Neural progenitor cell (in vitro differentiated cells): Measurements from ENCODE around the gene TRAF1. TPM values are rescaled to one million over a fixed set of nuclear protein-coding genes. Genes with fewer than 3 reads are reported as not detected.

Experiments used
- DNase-seq: peaks from one replicate; pipeline ENCODE4 v3.0.0-alpha.2; 2016; ENCODE audit warnings: low spot score
- H2AFZ ChIP-seq: fragments of 200-600 bp; sonication (generic); replicated peaks from 2 replicates; pipeline ENCODE4 v1.6.1; 2016; ENCODE audit warnings: antibody characterized with exemption
- H3F3A ChIP-seq: fragments of 200-600 bp; sonication (generic); 2 replicates; pipeline ENCODE4 v1.6.1; 2016; ENCODE audit warnings: antibody characterized with exemption, low read depth
- H3K27ac ChIP-seq: fragments of 200-600 bp; sonication (generic); 2 replicates; pipeline ENCODE4 v1.5.1; 2016; ENCODE audit warnings: mild to moderate bottlenecking
- H3K27me3 ChIP-seq: fragments of 200-600 bp; sonication (generic); 2 replicates; pipeline ENCODE4 v1.6.1; 2016; ENCODE audit warnings: mild to moderate bottlenecking, moderate library complexity
- H3K36me3 ChIP-seq: fragments of 200-600 bp; sonication (generic); 2 replicates; pipeline ENCODE4 v1.5.1; 2016
- H3K4me1 ChIP-seq: fragments of 200-600 bp; sonication (generic); 2 replicates; pipeline ENCODE4 v1.6.1; 2016; ENCODE audit warnings: mixed run types
- H3K4me2 ChIP-seq: fragments of 200-600 bp; sonication (generic); 2 replicates; pipeline ENCODE4 v1.6.1; 2016
- H3K4me3 ChIP-seq: fragments of 200-600 bp; sonication (generic); 2 replicates; pipeline ENCODE4 v1.5.1; 2016
- H3K79me2 ChIP-seq: fragments of 200-600 bp; sonication (generic); 2 replicates; pipeline ENCODE4 v1.6.1; 2016; ENCODE audit warnings: low read depth
- H3K9ac ChIP-seq: fragments of 200-600 bp; sonication (generic); 2 replicates; pipeline ENCODE4 v1.6.1; 2016
- H3K9me3 ChIP-seq: fragments of 200-600 bp; sonication (generic); 2 replicates; pipeline ENCODE4 v1.5.1; 2016; ENCODE audit warnings: low read depth
- H4K20me1 ChIP-seq: fragments of 200-600 bp; sonication (generic); 2 replicates; pipeline ENCODE4 v1.6.1; 2016; ENCODE audit warnings: low read depth
- H3K27ac Mint-ChIP-seq: 3 replicates; pipeline ENCODE4 v1.8.0; 2021; ENCODE audit warnings: mixed read lengths
- H3K27me3 Mint-ChIP-seq: 2 replicates; pipeline ENCODE4 v1.8.0; 2022; ENCODE audit warnings: low read depth, mild to moderate bottlenecking, inconsistent platforms, moderate library complexity, mixed read lengths; ENCODE audit not compliant: insufficient read depth
- H3K36me3 Mint-ChIP-seq: 3 replicates; pipeline ENCODE4 v1.8.0; 2021; ENCODE audit warnings: mixed read lengths
- H3K4me1 Mint-ChIP-seq: 3 replicates; pipeline ENCODE4 v1.8.0; 2021; ENCODE audit warnings: mixed read lengths
- H3K4me3 Mint-ChIP-seq: 3 replicates; pipeline ENCODE4 v1.8.0; 2021; ENCODE audit warnings: mild to moderate bottlenecking, moderate library complexity, mixed read lengths
- H3K9me3 Mint-ChIP-seq: 3 replicates; pipeline ENCODE4 v1.8.0; 2020; ENCODE audit warnings: mixed read lengths
- CTCF ChIP-seq: fragments of 200-600 bp; sonication (generic); IDR thresholded peaks from 2 replicates; pipeline ENCODE4 v1.5.1; 2017; ENCODE audit warnings: antibody characterized with exemption, mild to moderate bottlenecking
- EZH2 ChIP-seq: fragments of 200-600 bp; sonication (generic); IDR thresholded peaks from 2 replicates; pipeline ENCODE4 v1.6.1; 2017; ENCODE audit warnings: antibody characterized with exemption, mild to moderate bottlenecking, moderate library complexity
- EZH2phosphoT487 ChIP-seq: fragments of 200-600 bp; sonication (generic); IDR thresholded peaks from 2 replicates; pipeline ENCODE4 v1.6.1; 2017; ENCODE audit warnings: antibody characterized with exemption
- total RNA-seq: library from RNA; depleted of rRNA; stranded (reverse); fragments of >200 nt; gene quantifications from 2 replicates; pipeline ENCODE4 v1.2.3, GENCODE V29; 2015; ENCODE audit warnings: low replicate concordance

The TRAF1 gene
- total RNA-seq, 1 donor from 2014 or later: 3.2 TPM

DNA sequence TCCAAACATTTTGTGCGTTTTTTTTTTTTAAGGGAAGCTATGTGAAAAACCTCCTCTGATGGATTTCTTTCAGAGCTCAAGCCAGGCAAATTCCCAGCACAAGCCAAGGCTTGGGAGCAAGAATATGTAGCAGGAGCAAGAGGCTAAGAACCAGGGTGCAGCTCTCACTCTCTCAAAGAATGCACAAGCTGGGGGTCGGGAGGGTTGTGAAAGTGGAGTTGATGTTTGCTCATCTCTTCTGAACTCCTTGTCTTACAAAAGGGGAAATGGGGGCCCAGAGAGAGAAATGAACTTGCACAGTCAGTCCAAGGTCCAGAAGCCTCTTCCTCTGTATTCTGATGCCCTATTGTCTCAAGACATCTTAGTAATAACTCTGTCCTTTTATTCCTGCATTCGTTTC lies 7.7 kb upstream of the TRAF1 start:
- H3K27me3 Mint-ChIP-seq: peaks cover 7% of the 10 kb centered on the region
- no peak overlapping the region for H2AFZ ChIP-seq
- no peak for DNase-seq
- no peak overlapping the region for H3K4me2 ChIP-seq
- H3K27me3 ChIP-seq: no peaks in the 10 kb centered on the region
- H3K27ac ChIP-seq: no peak overlapping the region
- no peaks in the 10 kb centered on the region for H3K36me3 ChIP-seq
- no peaks in the 10 kb centered on the region for H3K9me3 Mint-ChIP-seq
- no peak overlapping the region for H3K4me3 ChIP-seq
- no peak overlapping the region for H3K9ac ChIP-seq
- peaks cover 6% of the 10 kb centered on the region for H3F3A ChIP-seq
- peaks cover 2% of the 10 kb centered on the region for H3K4me1 ChIP-seq
- peaks cover 17% of the 10 kb centered on the region for H3K4me1 Mint-ChIP-seq
- no peaks in the 10 kb centered on the region for H4K20me1 ChIP-seq
- no peaks in the 10 kb centered on the region for H3K9me3 ChIP-seq
- TF ChIP-seq EZH2phosphoT487 (no peak), CTCF (no peak), EZH2 (no peak)
- H3K36me3 Mint-ChIP-seq: no peaks in the 10 kb centered on the region
- H3K4me3 Mint-ChIP-seq: no peak overlapping the region
- no peaks in the 10 kb centered on the region for H3K79me2 ChIP-seq
- H3K27ac Mint-ChIP-seq: no peak overlapping the region

- no peaks in the 10 kb centered on the region for H3K36me3 Mint-ChIP-seq
- H3K27me3 Mint-ChIP-seq: peaks cover 7% of the 10 kb centered on the region
- Histone ChIP-seq H3K9ac (no peak overlapping the region), H3K4me2 (no peak overlapping the region), H3F3A (peaks cover 9% of the 10 kb centered on the region), H3K27me3 (peaks cover 1% of the 10 kb centered on the region), H3K4me1 (peaks cover 4% of the 10 kb centered on the region), H3K9me3 (no peaks in the 10 kb centered on the region), H3K79me2 (no peaks in the 10 kb centered on the region), H4K20me1 (no peaks in the 10 kb centered on the region), H3K36me3 (no peaks in the 10 kb centered on the region), H2AFZ (no peak overlapping the region), H3K4me3 (no peak overlapping the region), H3K27ac (no peak overlapping the region)
- H3K4me3 Mint-ChIP-seq: no peak overlapping the region
- H3K4me1 Mint-ChIP-seq: peaks cover 16% of the 10 kb centered on the region
- TF ChIP-seq EZH2phosphoT487: no peak
- no peak for TF ChIP-seq EZH2
- TF ChIP-seq CTCF: no peak
- no peak for DNase-seq
- H3K27ac Mint-ChIP-seq: no peak overlapping the region
- no peaks in the 10 kb centered on the region for H3K9me3 Mint-ChIP-seq
Measured at GRCh38 chr9:120933310-120934055, 6.9 kb upstream of the TRAF1 start.

DNA sequence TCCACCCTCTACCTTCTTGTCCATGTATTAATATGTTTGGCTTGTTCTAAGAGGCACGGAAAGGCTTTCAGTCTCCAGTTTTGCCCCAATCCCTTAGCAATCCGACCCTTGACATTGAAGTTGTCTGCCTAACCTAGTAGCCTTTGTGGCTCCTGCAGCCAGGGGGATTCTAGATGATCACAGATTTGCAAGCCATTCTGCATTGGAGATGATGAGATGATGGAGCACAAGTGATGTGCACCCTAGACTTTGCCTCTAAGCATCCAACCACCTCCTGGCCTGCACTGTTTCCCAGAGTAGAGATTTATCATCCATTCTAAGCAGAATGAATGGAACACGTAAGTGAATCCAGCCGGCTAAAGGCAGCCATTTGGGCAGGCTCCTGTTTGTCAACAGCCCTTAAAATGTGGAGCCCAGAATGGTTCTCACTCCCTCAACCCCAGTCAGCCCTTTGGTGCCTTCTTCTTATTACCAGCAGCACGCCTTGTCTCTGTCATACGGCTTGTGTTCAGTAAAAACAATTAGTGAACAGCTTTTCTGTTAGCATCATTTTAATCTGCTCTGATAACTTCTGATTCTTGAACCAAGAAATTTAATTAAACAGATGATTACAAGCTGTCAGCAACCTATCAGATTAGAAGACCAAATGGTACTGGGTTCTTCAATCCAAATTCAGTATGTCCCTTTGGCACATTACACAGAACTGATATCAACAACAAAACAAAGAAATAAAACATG lies 5.7 kb upstream of the TRAF1 start:
- TF ChIP-seq CTCF: no peak
- TF ChIP-seq EZH2phosphoT487: no peak
- TF ChIP-seq EZH2: no peak
- no peaks in the 10 kb centered on the region for H3K9me3 Mint-ChIP-seq
- Histone ChIP-seq H3K79me2 (no peaks in the 10 kb centered on the region), H3F3A (peaks cover 13% of the 10 kb centered on the region), H3K9ac (no peak overlapping the region), H3K36me3 (no peaks in the 10 kb centered on the region), H3K9me3 (no peaks in the 10 kb centered on the region), H3K4me1 (peaks cover 4% of the 10 kb centered on the region), H3K4me3 (no peak overlapping the region), H3K27me3 (peaks cover 14% of the 10 kb centered on the region), H3K4me2 (no peak overlapping the region), H4K20me1 (no peaks in the 10 kb centered on the region), H3K27ac (no peak overlapping the region), H2AFZ (no peak overlapping the region)
- DNase-seq: no peak
- H3K4me3 Mint-ChIP-seq: no peak overlapping the region
- H3K4me1 Mint-ChIP-seq: peaks cover 16% of the 10 kb centered on the region
- peaks cover 7% of the 10 kb centered on the region for H3K27me3 Mint-ChIP-seq
- no peak overlapping the region for H3K27ac Mint-ChIP-seq
- no peaks in the 10 kb centered on the region for H3K36me3 Mint-ChIP-seq
